IMR-90 (cell line): Measurements from ENCODE around the gene ACTN1.

Source experiments
- CEBPB ChIP-seq: IDR thresholded peaks from 2 replicates; pipeline ENCODE4 v1.6.1; 2012; ENCODE audit warnings: low read depth, low read length, improper control_type of control experiment
- FOS ChIP-seq: fragments of 150-350 bp; IDR thresholded peaks from 2 replicates; pipeline ENCODE4 v1.6.1; 2016; ENCODE audit warnings: low read depth, low read length
- MAZ ChIP-seq: IDR thresholded peaks from 2 replicates; pipeline ENCODE4 v1.6.1; 2012; ENCODE audit warnings: low read depth, mild to moderate bottlenecking, low read length, improper control_type of control experiment, moderate library complexity, borderline replicate concordance
- MXI1 ChIP-seq: IDR thresholded peaks from 2 replicates; pipeline ENCODE4 v1.6.1; 2012; ENCODE audit warnings: low read depth, mild to moderate bottlenecking, low read length, moderate library complexity, borderline replicate concordance
- POLR2A ChIP-seq: IDR thresholded peaks from 2 replicates; pipeline ENCODE4 v1.6.1; 2012; ENCODE audit warnings: mild to moderate bottlenecking, low read depth, low read length
- RAD21 ChIP-seq: IDR thresholded peaks from 2 replicates; pipeline ENCODE4 v1.6.1; 2012; ENCODE audit warnings: low read length, improper control_type of control experiment
- RCOR1 ChIP-seq: IDR thresholded peaks from 2 replicates; pipeline ENCODE4 v1.6.1; 2012; ENCODE audit warnings: mild to moderate bottlenecking, low read length, improper control_type of control experiment; ENCODE audit not compliant: insufficient replicate concordance
- RFX5 ChIP-seq: IDR thresholded peaks from 2 replicates; pipeline ENCODE4 v1.8.0; 2012; ENCODE audit warnings: low read depth, mild to moderate bottlenecking, low read length, moderate library complexity
- TF ChIP-seq, protein P1 (sequence below): fragments of 150-350 bp; IDR thresholded peaks from 2 replicates; pipeline ENCODE4 v1.6.1; 2016; ENCODE audit warnings: low read depth, mild to moderate bottlenecking, low read length, moderate library complexity, borderline replicate concordance
- TF ChIP-seq, protein P2 (sequence below): conservative IDR thresholded peaks from 2 replicates; pipeline ENCODE4 v1.5.1; 2012; ENCODE audit warnings: mild to moderate bottlenecking, low read depth, low read length, improper control_type of control experiment
- TF ChIP-seq, protein P3 (sequence below): fragments of 150-350 bp; IDR thresholded peaks from 2 replicates; pipeline ENCODE4 v1.6.1; 2017; ENCODE audit warnings: mild to moderate bottlenecking, antibody characterized with exemption, low read length, low read depth

DNA sequence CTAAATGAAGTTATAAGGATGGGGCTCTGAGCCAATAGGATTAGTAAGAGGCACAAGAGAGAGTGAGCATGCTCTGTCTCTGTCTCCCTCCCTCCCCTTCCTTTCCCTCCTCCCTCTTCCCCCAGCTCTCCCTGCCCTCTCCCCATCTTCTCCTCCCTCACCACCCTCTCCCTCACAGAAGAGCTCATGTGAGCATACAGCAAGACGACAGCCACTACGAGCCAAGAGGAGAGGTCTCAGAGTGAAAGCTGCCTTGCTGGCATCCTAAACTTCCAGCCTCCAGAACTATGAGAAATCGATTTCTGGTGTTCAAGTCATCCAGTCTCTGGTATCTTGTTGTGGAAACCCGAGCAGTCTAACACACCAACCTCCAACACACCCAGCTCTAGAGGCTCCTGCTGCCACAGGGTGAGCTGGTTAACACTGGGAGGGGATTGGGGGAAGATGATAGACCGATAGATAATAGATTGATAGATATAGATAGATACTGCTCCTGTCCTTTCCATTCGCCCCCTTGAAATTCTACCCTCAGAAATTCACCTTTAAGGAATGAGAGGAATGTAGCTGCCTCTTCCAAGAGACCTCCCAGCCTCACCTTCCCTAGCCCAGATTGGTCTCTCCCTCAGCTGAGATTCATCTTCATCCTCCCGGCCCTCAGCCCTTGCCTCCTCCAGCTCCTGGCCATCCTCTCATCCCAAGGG, 25.8 kb upstream of the ACTN1 start:
- TF ChIP-seq, protein P1, sequence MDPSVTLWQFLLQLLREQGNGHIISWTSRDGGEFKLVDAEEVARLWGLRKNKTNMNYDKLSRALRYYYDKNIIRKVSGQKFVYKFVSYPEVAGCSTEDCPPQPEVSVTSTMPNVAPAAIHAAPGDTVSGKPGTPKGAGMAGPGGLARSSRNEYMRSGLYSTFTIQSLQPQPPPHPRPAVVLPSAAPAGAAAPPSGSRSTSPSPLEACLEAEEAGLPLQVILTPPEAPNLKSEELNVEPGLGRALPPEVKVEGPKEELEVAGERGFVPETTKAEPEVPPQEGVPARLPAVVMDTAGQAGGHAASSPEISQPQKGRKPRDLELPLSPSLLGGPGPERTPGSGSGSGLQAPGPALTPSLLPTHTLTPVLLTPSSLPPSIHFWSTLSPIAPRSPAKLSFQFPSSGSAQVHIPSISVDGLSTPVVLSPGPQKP: no peak
- TF ChIP-seq, protein P2, sequence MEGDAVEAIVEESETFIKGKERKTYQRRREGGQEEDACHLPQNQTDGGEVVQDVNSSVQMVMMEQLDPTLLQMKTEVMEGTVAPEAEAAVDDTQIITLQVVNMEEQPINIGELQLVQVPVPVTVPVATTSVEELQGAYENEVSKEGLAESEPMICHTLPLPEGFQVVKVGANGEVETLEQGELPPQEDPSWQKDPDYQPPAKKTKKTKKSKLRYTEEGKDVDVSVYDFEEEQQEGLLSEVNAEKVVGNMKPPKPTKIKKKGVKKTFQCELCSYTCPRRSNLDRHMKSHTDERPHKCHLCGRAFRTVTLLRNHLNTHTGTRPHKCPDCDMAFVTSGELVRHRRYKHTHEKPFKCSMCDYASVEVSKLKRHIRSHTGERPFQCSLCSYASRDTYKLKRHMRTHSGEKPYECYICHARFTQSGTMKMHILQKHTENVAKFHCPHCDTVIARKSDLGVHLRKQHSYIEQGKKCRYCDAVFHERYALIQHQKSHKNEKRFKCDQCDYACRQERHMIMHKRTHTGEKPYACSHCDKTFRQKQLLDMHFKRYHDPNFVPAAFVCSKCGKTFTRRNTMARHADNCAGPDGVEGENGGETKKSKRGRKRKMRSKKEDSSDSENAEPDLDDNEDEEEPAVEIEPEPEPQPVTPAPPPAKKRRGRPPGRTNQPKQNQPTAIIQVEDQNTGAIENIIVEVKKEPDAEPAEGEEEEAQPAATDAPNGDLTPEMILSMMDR: no peak
- TF ChIP-seq, protein P3, sequence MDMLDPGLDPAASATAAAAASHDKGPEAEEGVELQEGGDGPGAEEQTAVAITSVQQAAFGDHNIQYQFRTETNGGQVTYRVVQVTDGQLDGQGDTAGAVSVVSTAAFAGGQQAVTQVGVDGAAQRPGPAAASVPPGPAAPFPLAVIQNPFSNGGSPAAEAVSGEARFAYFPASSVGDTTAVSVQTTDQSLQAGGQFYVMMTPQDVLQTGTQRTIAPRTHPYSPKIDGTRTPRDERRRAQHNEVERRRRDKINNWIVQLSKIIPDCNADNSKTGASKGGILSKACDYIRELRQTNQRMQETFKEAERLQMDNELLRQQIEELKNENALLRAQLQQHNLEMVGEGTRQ: no peak
- TF ChIP-seq POLR2A (no peak), RCOR1 (no peak), RFX5 (no peak), RAD21 (no peak), MAZ (no peak), MXI1 (no peak), CEBPB (no peak), FOS (no peak)
